ENCODE data around the gene RPL38. TPM values are rescaled to one million over a fixed set of nuclear protein-coding genes. Genes with fewer than 3 reads are reported as not detected.

Gene RPL38
- total RNA-seq, 1 donor from 2014 or later: 1,176 TPM

- DNase-seq: no peak
- no peaks in the 10 kb centered on the region for H3K27me3 Mint-ChIP-seq
- intact Hi-C loops (cut with micrococcal nuclease): no loop called here
- peaks cover 4% of the 10 kb centered on the region for H3K36me3 Mint-ChIP-seq (ENCODE audit: low read depth)
- H3K4me3 Mint-ChIP-seq: no peak overlapping the region
- H3K27ac Mint-ChIP-seq: no peak overlapping the region
- no peaks in the 10 kb centered on the region for H3K9me3 Mint-ChIP-seq
- H3K4me1 Mint-ChIP-seq: no peaks in the 10 kb centered on the region
Measured at GRCh38 chr17:74249590-74250270, 46.3 kb downstream of the RPL38 start.

GRCh38 chr17:74250324-74250995 lies 47.0 kb downstream of the RPL38 start:
- Mint-ChIP-seq H3K36me3 (ENCODE audit: low read depth) (peaks cover 4% of the 10 kb centered on the region), H3K27ac (no peak overlapping the region), H3K27me3 (no peaks in the 10 kb centered on the region), H3K4me1 (no peaks in the 10 kb centered on the region), H3K4me3 (no peak overlapping the region), H3K9me3 (no peaks in the 10 kb centered on the region)
- DNase-seq: no peak
- intact Hi-C loops (cut with micrococcal nuclease): no loop called here

DNA sequence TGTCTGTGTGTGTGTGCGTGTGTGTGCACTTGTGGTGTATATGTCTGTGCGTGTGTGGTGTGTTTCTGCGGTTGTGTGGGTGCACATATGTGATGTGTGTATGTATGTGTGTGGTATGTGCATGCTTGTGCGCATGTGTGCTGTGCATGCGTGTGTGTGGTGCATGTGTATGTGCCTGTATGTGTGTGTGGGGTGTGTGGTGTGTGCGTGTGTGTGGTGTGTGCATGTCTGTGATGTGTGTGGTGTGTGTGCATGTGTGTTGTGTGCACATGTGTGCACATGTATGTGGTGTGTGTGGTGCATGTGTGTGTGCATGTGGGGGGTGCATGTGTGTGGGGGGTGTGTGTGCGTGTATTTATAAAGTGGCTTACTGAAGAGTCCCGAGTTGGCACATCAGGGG lies 47.6 kb downstream of the RPL38 start:
- H3K36me3 Mint-ChIP-seq (ENCODE audit: low read depth): peaks cover 4% of the 10 kb centered on the region
- no peaks in the 10 kb centered on the region for H3K4me1 Mint-ChIP-seq
- no peak for DNase-seq
- H3K4me3 Mint-ChIP-seq: no peak overlapping the region
- H3K9me3 Mint-ChIP-seq: no peaks in the 10 kb centered on the region
- intact Hi-C loops (cut with micrococcal nuclease): no loop called here
- no peaks in the 10 kb centered on the region for H3K27me3 Mint-ChIP-seq
- no peak overlapping the region for H3K27ac Mint-ChIP-seq

GRCh38 chr17:74251569-74251968 lies 48.1 kb downstream of the RPL38 start:
- H3K27ac Mint-ChIP-seq: no peak overlapping the region
- intact Hi-C loops (cut with micrococcal nuclease): no loop called here
- H3K4me3 Mint-ChIP-seq: no peak overlapping the region
- H3K9me3 Mint-ChIP-seq: no peaks in the 10 kb centered on the region
- DNase-seq: no peak
- H3K36me3 Mint-ChIP-seq (ENCODE audit: low read depth): peaks cover 3% of the 10 kb centered on the region
- no peaks in the 10 kb centered on the region for H3K4me1 Mint-ChIP-seq
- H3K27me3 Mint-ChIP-seq: no peaks in the 10 kb centered on the region

GRCh38 chr17:74252211-74252610 lies 48.7 kb downstream of the RPL38 start:
- H3K27me3 Mint-ChIP-seq: no peaks in the 10 kb centered on the region
- DNase-seq: no peak
- H3K9me3 Mint-ChIP-seq: no peaks in the 10 kb centered on the region
- no peak overlapping the region for H3K4me3 Mint-ChIP-seq
- no peak overlapping the region for H3K27ac Mint-ChIP-seq
- intact Hi-C loops (cut with micrococcal nuclease): no loop called here
- H3K36me3 Mint-ChIP-seq (ENCODE audit: low read depth): peaks cover 3% of the 10 kb centered on the region
- H3K4me1 Mint-ChIP-seq: no peaks in the 10 kb centered on the region

GRCh38 chr17:74253036-74253435 lies 49.6 kb downstream of the RPL38 start:
- Mint-ChIP-seq H3K27ac (no peak overlapping the region), H3K9me3 (no peaks in the 10 kb centered on the region), H3K4me3 (no peak overlapping the region), H3K27me3 (no peaks in the 10 kb centered on the region), H3K36me3 (ENCODE audit: low read depth) (peaks cover 3% of the 10 kb centered on the region), H3K4me1 (no peaks in the 10 kb centered on the region)
- DNase-seq: no peak
- intact Hi-C loops (cut with micrococcal nuclease): no loop called here

GRCh38 chr17:74257311-74257710 lies 53.8 kb downstream of the RPL38 start:
- intact Hi-C loops (cut with micrococcal nuclease): no loop called here
- Mint-ChIP-seq H3K9me3 (no peaks in the 10 kb centered on the region), H3K36me3 (ENCODE audit: low read depth) (peaks cover 3% of the 10 kb centered on the region), H3K4me3 (no peak overlapping the region), H3K4me1 (no peaks in the 10 kb centered on the region), H3K27ac (no peak overlapping the region), H3K27me3 (no peaks in the 10 kb centered on the region)
- DNase-seq: no peak

- H3K27ac Mint-ChIP-seq: no peak overlapping the region
- no peaks in the 10 kb centered on the region for H3K4me1 Mint-ChIP-seq
- no peaks in the 10 kb centered on the region for H3K9me3 Mint-ChIP-seq
- intact Hi-C loops (cut with micrococcal nuclease): no loop called here
- H3K27me3 Mint-ChIP-seq: no peaks in the 10 kb centered on the region
- DNase-seq: no peak
- H3K36me3 Mint-ChIP-seq (ENCODE audit: low read depth): no peaks in the 10 kb centered on the region
- no peak overlapping the region for H3K4me3 Mint-ChIP-seq
Measured at GRCh38 chr17:74259667-74260524, 56.4 kb downstream of the RPL38 start.

Other genes starting within 250 kb of the RPL38 start
- gene TTYH2, start 9.9 kb downstream of the RPL38 start, total RNA-seq: 7.8 and 8.1 TPM in 2 replicates
- gene DNAI2, start 70.6 kb downstream of the RPL38 start, total RNA-seq: 0.09 and 0.26 TPM in 2 replicates
- 0.09 and 0.23 TPM in 2 replicates for gene KIF19, start 122.5 kb downstream of the RPL38 start, total RNA-seq
- gene BTBD17, start 158.2 kb downstream of the RPL38 start, total RNA-seq: not detected in 2 replicates
- 0.28 TPM in 1 of 2 replicates, not detected in the other for gene GPR142, start 163.8 kb downstream of the RPL38 start, total RNA-seq
- 0.42 and 0.54 TPM in 2 replicates for gene GPRC5C, start 228.4 kb downstream of the RPL38 start, total RNA-seq

Data from activated CD4-positive, alpha-beta T cell treated with anti-CD3 and anti-CD28 coated beads, Interleukin-2, amount 10 ng/mL, durations not matched to agents 24 days and 14 days (primary cell).